22Rv1 (cell line): ENCODE measurements around the gene SMARCAL1.

Source experiments
- H3K27ac ChIP-seq: fragments of 450-650 bp; 2 replicates; pipeline ENCODE4 v1.5.1; 2017
- ZFX ChIP-seq: fragments of 450-650 bp; IDR thresholded peaks from 2 replicates; pipeline ENCODE4 v1.6.1; 2017; ENCODE audit warnings: antibody characterized with exemption, borderline replicate concordance
- TF ChIP-seq, protein P1 (sequence below): fragments of 450-650 bp; IDR thresholded peaks from 2 replicates; pipeline ENCODE4 v1.5.1; 2017; ENCODE audit warnings: mild to moderate bottlenecking

The SMARCAL1 gene

DNA sequence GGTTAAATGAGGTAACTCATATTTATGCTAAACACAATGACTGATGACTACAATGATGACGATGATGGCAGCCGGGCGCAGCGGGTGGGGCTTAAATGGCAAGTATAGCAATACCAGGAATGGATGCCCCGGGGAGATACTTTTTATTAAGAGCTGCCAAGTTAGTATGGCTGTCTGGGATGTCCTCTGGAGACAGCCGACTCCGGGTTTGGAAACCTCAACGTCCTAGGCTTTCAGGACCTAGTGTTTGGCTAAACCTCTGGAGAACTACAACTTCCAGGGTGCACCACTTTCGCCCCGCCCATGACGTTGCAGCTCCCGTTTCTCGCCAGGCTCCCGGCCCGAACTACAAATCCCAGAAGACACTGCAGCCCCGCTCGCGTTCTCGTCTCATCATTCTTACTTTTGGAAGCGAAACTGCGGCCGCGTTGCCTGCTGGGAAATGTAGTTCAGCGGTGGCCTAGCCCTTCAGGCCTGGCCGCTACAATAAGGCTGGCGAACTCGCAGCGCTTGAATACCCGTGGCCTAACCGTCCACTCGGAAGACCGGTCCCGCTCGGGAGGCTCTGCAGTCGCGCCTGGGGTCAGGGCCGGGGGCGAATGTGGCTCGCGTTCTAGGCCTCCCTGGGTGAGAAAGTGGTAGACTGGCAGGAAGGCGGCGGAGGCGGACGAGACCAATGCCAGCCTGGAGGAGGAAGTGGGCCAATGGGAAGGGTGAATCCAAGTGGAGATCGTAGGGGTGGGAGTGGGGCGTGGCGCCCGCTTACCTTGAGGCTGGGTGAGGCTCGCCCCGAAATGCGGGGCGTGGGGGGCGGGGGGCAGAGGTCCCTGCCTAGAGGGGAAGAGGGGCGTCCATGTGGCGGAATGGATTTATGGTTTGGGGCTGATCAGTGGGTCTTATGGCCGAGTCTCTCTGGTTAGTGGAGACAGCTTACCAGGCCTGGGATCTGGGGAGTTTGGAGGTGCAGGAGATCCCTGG, at the start of gene SMARCAL1:
Gene SMARCAL1, plus strand, starts transcription at position 463 of the 978 bp plus-strand sequence. CDS start 2,221 bp downstream, outside the sequence.
- TF ChIP-seq, protein P1, sequence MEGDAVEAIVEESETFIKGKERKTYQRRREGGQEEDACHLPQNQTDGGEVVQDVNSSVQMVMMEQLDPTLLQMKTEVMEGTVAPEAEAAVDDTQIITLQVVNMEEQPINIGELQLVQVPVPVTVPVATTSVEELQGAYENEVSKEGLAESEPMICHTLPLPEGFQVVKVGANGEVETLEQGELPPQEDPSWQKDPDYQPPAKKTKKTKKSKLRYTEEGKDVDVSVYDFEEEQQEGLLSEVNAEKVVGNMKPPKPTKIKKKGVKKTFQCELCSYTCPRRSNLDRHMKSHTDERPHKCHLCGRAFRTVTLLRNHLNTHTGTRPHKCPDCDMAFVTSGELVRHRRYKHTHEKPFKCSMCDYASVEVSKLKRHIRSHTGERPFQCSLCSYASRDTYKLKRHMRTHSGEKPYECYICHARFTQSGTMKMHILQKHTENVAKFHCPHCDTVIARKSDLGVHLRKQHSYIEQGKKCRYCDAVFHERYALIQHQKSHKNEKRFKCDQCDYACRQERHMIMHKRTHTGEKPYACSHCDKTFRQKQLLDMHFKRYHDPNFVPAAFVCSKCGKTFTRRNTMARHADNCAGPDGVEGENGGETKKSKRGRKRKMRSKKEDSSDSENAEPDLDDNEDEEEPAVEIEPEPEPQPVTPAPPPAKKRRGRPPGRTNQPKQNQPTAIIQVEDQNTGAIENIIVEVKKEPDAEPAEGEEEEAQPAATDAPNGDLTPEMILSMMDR: no peak
- no peak for TF ChIP-seq ZFX
- peak within 1 kb of the TSS; percentile 73 for H3K27ac ChIP-seq

DNA sequence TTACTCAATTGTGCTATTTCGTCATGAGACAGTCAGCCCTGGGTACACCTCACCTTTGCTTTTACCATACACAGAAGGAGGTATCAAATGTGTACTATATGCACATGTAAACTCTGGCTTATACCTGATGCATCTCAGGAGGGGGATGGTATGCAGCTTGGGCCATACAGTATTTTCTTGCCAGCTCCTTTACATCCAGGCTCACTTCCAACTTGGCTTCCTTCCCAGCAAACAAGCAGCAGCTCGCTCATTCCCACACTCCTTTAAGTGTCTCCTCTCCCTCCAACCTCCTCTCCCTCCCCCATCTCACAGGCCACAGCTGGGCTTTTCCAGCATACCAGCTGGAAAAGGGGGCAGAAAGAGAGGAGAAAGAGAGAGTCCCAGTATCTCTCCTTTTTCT, 49.6 kb upstream of the SMARCAL1 start:
- TF ChIP-seq, protein P1: no peak
- TF ChIP-seq ZFX: no peak
- H3K27ac ChIP-seq: no peak overlapping the region

DNA sequence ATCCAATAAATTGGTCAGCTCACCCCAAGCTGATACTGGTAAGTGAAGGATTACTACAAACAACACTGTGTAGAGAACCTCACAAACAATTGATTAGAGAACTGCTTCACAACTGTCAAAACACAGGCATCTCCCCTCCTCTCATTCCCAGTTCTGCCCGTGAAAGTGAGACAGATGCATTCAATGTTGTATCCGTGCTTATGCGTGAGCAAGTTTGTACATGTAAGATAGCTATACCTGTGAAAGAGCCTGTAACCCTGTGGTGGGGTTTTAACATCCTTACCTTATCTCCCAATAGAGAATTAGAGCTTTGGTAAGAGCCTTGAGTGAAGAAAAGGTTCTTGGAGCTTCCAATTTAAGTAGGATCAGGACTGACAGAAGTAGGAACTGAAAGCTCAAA, 49.1 kb upstream of the SMARCAL1 start:
- no peak for TF ChIP-seq ZFX
- TF ChIP-seq, protein P1: no peak
- no peak overlapping the region for H3K27ac ChIP-seq

DNA sequence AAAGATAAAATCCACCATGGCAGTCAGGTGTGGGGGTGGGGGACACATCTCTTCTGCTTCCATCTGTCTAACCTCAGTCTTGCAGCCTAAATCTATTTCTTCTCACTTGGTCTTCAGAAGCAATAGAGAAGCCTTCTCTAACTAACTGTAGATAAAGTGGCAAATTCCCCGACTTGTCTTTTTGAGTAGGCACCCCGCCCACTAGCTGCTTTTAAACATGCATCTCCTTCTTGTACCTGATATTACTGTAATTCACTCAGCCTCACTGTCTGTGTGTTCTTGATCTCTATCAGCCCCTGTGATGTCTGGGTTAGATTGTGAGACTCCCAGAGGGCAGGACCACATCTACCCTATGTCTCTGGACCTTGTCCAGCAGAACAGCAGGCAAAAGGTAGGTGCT, 46.8 kb upstream of the SMARCAL1 start:
- no peak for TF ChIP-seq ZFX
- TF ChIP-seq, protein P1: no peak
- H3K27ac ChIP-seq: no peak overlapping the region

DNA sequence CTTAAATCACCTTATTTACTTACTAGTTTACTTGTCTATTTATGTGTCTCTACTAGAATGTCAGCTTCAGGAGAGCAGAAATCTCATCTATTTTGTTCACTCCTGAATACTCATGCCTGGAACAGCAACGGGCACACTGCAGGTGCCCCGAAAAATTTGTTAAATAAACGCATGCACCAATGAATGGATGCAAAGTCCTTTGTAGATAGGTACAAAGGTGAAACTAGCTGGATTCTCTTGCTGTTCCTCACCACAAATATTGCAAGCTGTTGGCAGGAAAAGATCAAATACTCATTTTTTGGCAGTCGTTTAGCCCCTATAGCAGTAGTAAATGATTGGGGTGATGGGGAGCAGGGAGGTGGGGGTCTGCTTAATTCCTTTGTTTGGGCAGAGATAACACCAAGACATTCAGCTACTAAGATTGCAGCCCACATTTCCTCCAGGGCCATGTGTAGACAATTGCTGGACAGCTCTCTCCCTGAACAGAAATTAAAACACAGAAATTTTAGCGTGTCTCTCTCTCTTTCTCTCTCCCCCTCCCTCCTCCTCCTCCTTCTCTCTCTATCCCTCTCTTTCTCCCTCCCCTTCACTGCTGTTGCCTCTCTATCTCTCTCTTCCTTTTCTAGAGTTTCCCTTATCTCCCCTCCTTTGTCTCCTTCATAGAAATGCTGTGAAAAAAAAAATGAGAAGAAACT, 45.4 kb upstream of the SMARCAL1 start:
- no peak overlapping the region for H3K27ac ChIP-seq
- no peak for TF ChIP-seq ZFX
- TF ChIP-seq, protein P1: no peak

DNA sequence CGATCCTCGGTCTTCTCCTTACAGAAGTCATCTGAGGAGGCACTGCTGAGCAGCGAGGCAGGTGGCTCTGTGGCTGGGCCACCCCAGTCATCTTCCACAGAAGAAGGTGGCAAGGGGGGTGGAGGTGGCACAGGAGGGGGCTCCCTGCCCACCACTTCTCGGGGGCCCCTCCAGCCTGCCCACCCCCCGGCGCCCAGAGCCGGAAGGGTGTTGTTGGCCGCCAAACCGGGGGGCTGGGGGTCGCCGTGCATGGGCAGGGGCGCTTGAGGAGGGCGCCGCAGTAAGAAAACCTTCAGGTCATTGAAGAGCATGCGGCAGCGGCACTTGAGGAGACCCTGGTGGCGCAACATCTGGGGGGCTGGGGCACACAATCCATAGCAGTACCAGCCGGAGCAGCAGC, 42.5 kb upstream of the SMARCAL1 start:
- H3K27ac ChIP-seq: no peak overlapping the region
- no peak for TF ChIP-seq ZFX
- TF ChIP-seq, protein P1: no peak
